ENCODE measurements around the gene CUX1. TPM values are rescaled to one million over a fixed set of nuclear protein-coding genes. Genes with fewer than 3 reads are reported as not detected.

CUX1 gene
- total and polyA plus RNA-seq, 9 donors: 42.2 to 151 (median 126) TPM

GRCh38 chr7:102275123-102275703 lies 457.8 kb downstream of the CUX1 start:
- Histone ChIP-seq H3K4me3 (no peak overlapping the region), H3K27me3 (no peaks in the 10 kb centered on the region), H3K27ac (no peak overlapping the region), H3K9me3 (no peaks in the 10 kb centered on the region), H3K36me3 (no peaks in the 10 kb centered on the region), H3K4me1 (ENCODE audit: insufficient read depth) (peaks cover 2% of the 10 kb centered on the region)
- 90 to 96% (median 92%) methylated on average over 10 of the region's 10 CpGs for WGBS, 3 donors
- intact Hi-C loops (cut with DNase I): loop anchor here in 1 of 4 donors (10.0 kb wide), 2 partner anchors 590 to 670 kb away; no protein-coding TSS in a partner anchor
- DNase-seq: no peak
- TF ChIP-seq EP300 (IDR thresholded peaks at IDR 0.05) (no peak), CTCF (IDR thresholded peaks at IDR 0.05) (no peak), POLR2A (IDR thresholded peaks at IDR 0.05) (no peak)

GRCh38 chr7:102277901-102278300 lies 460.5 kb downstream of the CUX1 start:
- Histone ChIP-seq H3K27me3 (no peaks in the 10 kb centered on the region), H3K27ac (no peak overlapping the region), H3K36me3 (no peaks in the 10 kb centered on the region), H3K4me1 (ENCODE audit: insufficient read depth) (no peaks in the 10 kb centered on the region), H3K9me3 (no peaks in the 10 kb centered on the region), H3K4me3 (no peak overlapping the region)
- intact Hi-C loops (cut with DNase I): loop anchor here in 1 of 4 donors (10.0 kb wide), 2 partner anchors 593 to 673 kb away; no protein-coding TSS in a partner anchor
- DNase-seq: no peak
- WGBS, 3 donors: 82 to 91% (median 86%) methylated on average over 10 of the region's 10 CpGs
- TF ChIP-seq EP300 (IDR thresholded peaks at IDR 0.05): no peak
- no peak for TF ChIP-seq POLR2A (IDR thresholded peaks at IDR 0.05)
- TF ChIP-seq CTCF (IDR thresholded peaks at IDR 0.05): no peak

- intact Hi-C loops (cut with DNase I): loop anchor here (5.0 to 10.0 kb wide), 3 partner anchors 113 to 675 kb away; no protein-coding TSS in a partner anchor
- Histone ChIP-seq H3K27ac (no peak overlapping the region), H3K36me3 (no peaks in the 10 kb centered on the region), H3K27me3 (no peaks in the 10 kb centered on the region), H3K9me3 (no peaks in the 10 kb centered on the region), H3K4me1 (ENCODE audit: insufficient read depth) (no peaks in the 10 kb centered on the region), H3K4me3 (no peak overlapping the region)
- 52 to 56% (median 55%) methylated on average over 23 of the region's 23 CpGs for WGBS, 3 donors
- TF ChIP-seq POLR2A (IDR thresholded peaks at IDR 0.05) (no peak), CTCF (IDR thresholded peaks at IDR 0.05) (peak; percentile 69 to 75 (median 70))
- DNase-seq: peak; percentile 54 to 69 (median 65)
Measured at GRCh38 chr7:102279537-102280400, 462.3 kb downstream of the CUX1 start.

GRCh38 chr7:102280521-102280920 lies 463.1 kb downstream of the CUX1 start:
- TF ChIP-seq POLR2A (IDR thresholded peaks at IDR 0.05): no peak
- no peak for TF ChIP-seq CTCF (IDR thresholded peaks at IDR 0.05)
- TF ChIP-seq EP300 (IDR thresholded peaks at IDR 0.05): no peak
- DNase-seq: no peak
- intact Hi-C loops (cut with DNase I): loop anchor here (5.0 kb wide), 1 partner anchor 112 kb away; no protein-coding TSS in a partner anchor
- no peak overlapping the region for H3K4me3 ChIP-seq
- no peaks in the 10 kb centered on the region for H3K9me3 ChIP-seq
- WGBS, 3 donors: 79 to 85% (median 84%) methylated on average over 2 to 5 of the region's 5 CpGs
- H3K27me3 ChIP-seq: no peaks in the 10 kb centered on the region
- H3K36me3 ChIP-seq: no peaks in the 10 kb centered on the region
- H3K4me1 ChIP-seq (ENCODE audit: insufficient read depth): no peaks in the 10 kb centered on the region
- H3K27ac ChIP-seq: no peak overlapping the region

All from ovary (tissue), 9 donors.